Measurements from ENCODE around the gene ZC3HAV1. TPM values are rescaled to one million over a fixed set of nuclear protein-coding genes. Genes with fewer than 3 reads are reported as not detected.

The ZC3HAV1 gene
- total and polyA plus RNA-seq, 12 donors: 7.7 to 50.8 (median 37.1) TPM

- DNase-seq: no peak
Measured at GRCh38 chr7:139051655-139052054, 57.9 kb downstream of the ZC3HAV1 start.

GRCh38 chr7:139049936-139050335, 59.6 kb downstream of the ZC3HAV1 start:
- Histone ChIP-seq H3K4me3 (no peak overlapping the region), H3K36me3 (replicated peaks in 1 of 2) (peaks cover 0 to 83% of the 10 kb centered on the region in 2 donors), H3K9me3 (replicated peaks in 1 of 3) (no peaks in the 10 kb centered on the region), H3K27ac (no peak overlapping the region), H3K4me1 (replicated peaks in 1 of 2) (no peaks in the 10 kb centered on the region), H3K27me3 (no peaks in the 10 kb centered on the region)
- TF ChIP-seq CTCF (IDR thresholded peaks at IDR 0.05) (no peak), POLR2A (IDR thresholded peaks at IDR 0.05) (no peak)
- WGBS, 4 donors: 88 to 100% (median 92%) methylated on average over 1 of the region's 1 CpG
- intact Hi-C loops (cut with DNase I): no loop called here
- DNase-seq: no peak

More at GRCh38 chr7:139051655-139052054, 57.9 kb downstream of the ZC3HAV1 start:
- Histone ChIP-seq H3K4me3 (no peak overlapping the region), H3K27ac (no peak overlapping the region), H3K9me3 (replicated peaks in 1 of 3) (no peaks in the 10 kb centered on the region), H3K27me3 (no peaks in the 10 kb centered on the region), H3K4me1 (replicated peaks in 1 of 2) (no peaks in the 10 kb centered on the region), H3K36me3 (replicated peaks in 1 of 2) (peaks cover 0 to 74% of the 10 kb centered on the region in 2 donors)
- TF ChIP-seq POLR2A (IDR thresholded peaks at IDR 0.05) (no peak), CTCF (IDR thresholded peaks at IDR 0.05) (no peak)
- intact Hi-C loops (cut with DNase I): no loop called here

GRCh38 chr7:139049111-139049510, 60.4 kb downstream of the ZC3HAV1 start:
- TF ChIP-seq POLR2A (IDR thresholded peaks at IDR 0.05) (no peak), CTCF (IDR thresholded peaks at IDR 0.05) (no peak)
- Histone ChIP-seq H3K4me1 (replicated peaks in 1 of 2) (peaks cover 0 to 3% of the 10 kb centered on the region in 2 donors), H3K9me3 (replicated peaks in 1 of 3) (no peaks in the 10 kb centered on the region), H3K27ac (no peak overlapping the region), H3K27me3 (no peaks in the 10 kb centered on the region), H3K4me3 (no peak overlapping the region), H3K36me3 (replicated peaks in 1 of 2) (peaks cover 0 to 75% of the 10 kb centered on the region in 2 donors)
- peak in 1 of 7 donors; percentile 28 for DNase-seq
- intact Hi-C loops (cut with DNase I): no loop called here
- whole genome bisulfite sequencing, 4 donors: 70 to 92% (median 78%) methylated on average over 7 of the region's 7 CpGs

- TF ChIP-seq CTCF (IDR thresholded peaks at IDR 0.05): no peak
- no peak for TF ChIP-seq POLR2A (IDR thresholded peaks at IDR 0.05)
- Histone ChIP-seq H3K27me3 (no peaks in the 10 kb centered on the region), H3K4me3 (no peak overlapping the region), H3K27ac (no peak overlapping the region), H3K36me3 (replicated peaks in 1 of 2) (peaks cover 0 to 64% of the 10 kb centered on the region in 2 donors), H3K4me1 (replicated peaks in 1 of 2) (peaks cover 0 to 6% of the 10 kb centered on the region in 2 donors), H3K9me3 (replicated peaks in 1 of 3) (no peaks in the 10 kb centered on the region)
- intact Hi-C loops (cut with DNase I): no loop called here
- DNase-seq: peak in 4 of 7 donors; percentile 42 to 64 (median 49)
- WGBS, 4 donors: 50 to 67% (median 59%) methylated on average over 3 of the region's 3 CpGs
Measured at GRCh38 chr7:139047970-139048369, 61.5 kb downstream of the ZC3HAV1 start.

All from adrenal gland (tissue), 12 donors.